Fibroblast of skin of abdomen (primary cell): ENCODE data around the gene PTCH1.

ENCODE experiments used
- DNase-seq: peaks from one replicate; pipeline ENCODE4 v3.0.0-alpha.2; 2013

The PTCH1 gene

GRCh38 chr9:95462249-95463147 lies 54.3 kb downstream of the PTCH1 start:
- DNase-seq, result peak; percentile 95

- no peak for DNase-seq
Measured at GRCh38 chr9:95461448-95462248, 55.1 kb downstream of the PTCH1 start.

GRCh38 chr9:95460518-95461164 lies 56.1 kb downstream of the PTCH1 start:
- DNase-seq, result peak; percentile 45

- no peak for DNase-seq
Measured at GRCh38 chr9:95459851-95460517, 56.8 kb downstream of the PTCH1 start.

GRCh38 chr9:95459178-95459577 lies 57.6 kb downstream of the PTCH1 start:
- DNase-seq, result no peak

GRCh38 chr9:95458666-95459065 lies 58.1 kb downstream of the PTCH1 start:
- no peak for DNase-seq

GRCh38 chr9:95457769-95458168 lies 59.0 kb downstream of the PTCH1 start:
- peak; percentile 43 for DNase-seq

GRCh38 chr9:95455714-95456113 lies 61.1 kb downstream of the PTCH1 start:
- DNase-seq, result no peak

- no peak for DNase-seq
Measured at GRCh38 chr9:95452176-95452575, 64.6 kb downstream of the PTCH1 start.

- no peak for DNase-seq
Measured at GRCh38 chr9:95451065-95451426, 65.7 kb downstream of the PTCH1 start.

- DNase-seq, result no peak
Measured at GRCh38 chr9:95450171-95451064, 66.4 kb downstream of the PTCH1 start.

GRCh38 chr9:95449016-95449415 lies 67.8 kb downstream of the PTCH1 start:
- no peak for DNase-seq

- no peak for DNase-seq
Measured at GRCh38 chr9:95447660-95448420, 68.9 kb downstream of the PTCH1 start.

- no peak for DNase-seq
Measured at GRCh38 chr9:95446984-95447383, 69.8 kb downstream of the PTCH1 start.

- no peak for DNase-seq
Measured at GRCh38 chr9:95446259-95446658, 70.5 kb downstream of the PTCH1 start.

- no peak for DNase-seq
Measured at GRCh38 chr9:95444160-95444559, 72.6 kb downstream of the PTCH1 start.

- DNase-seq, result no peak
Measured at GRCh38 chr9:95443301-95443700, 73.5 kb downstream of the PTCH1 start.

- no peak for DNase-seq
Measured at GRCh38 chr9:95441081-95441480, 75.7 kb downstream of the PTCH1 start.

GRCh38 chr9:95440447-95440846 lies 76.3 kb downstream of the PTCH1 start:
- no peak for DNase-seq

- DNase-seq, result no peak
Measured at GRCh38 chr9:95438561-95439357, 78.0 kb downstream of the PTCH1 start.
